Right cardiac atrium (tissue), 5 donors: Measurements from ENCODE around the gene DDX42. TPM values are rescaled to one million over a fixed set of nuclear protein-coding genes. Genes with fewer than 3 reads are reported as not detected.
"Not testable (repeated sequence)": the region's sequence is repeated elsewhere in the genome, so short reads cannot be mapped to it uniquely, and the experiment has no call there.

Source experiments
- ATAC-seq, 2 donors: fragments of 200-7000 bp; cut with Tn5 transposase; one replicate each; pipeline versions ENCODE4 v1.8.0 to v1.9.1; 2020; ENCODE audit warnings: moderate library complexity in 2 of 2, mild to moderate bottlenecking in 1 of 2
- DNase-seq, 3 donors: peaks; one replicate each; pipeline ENCODE4 v3.0.0-alpha.2; 2020
- H3K27ac ChIP-seq: one replicate; pipeline ENCODE4 v1.5.1; 2013; ENCODE audit warnings: mild to moderate bottlenecking, low read length, control low read depth, moderate library complexity
- H3K27me3 ChIP-seq: one replicate; pipeline ENCODE4 v1.6.1; 2013; ENCODE audit not compliant: control insufficient read depth, insufficient read depth
- H3K4me1 ChIP-seq: one replicate; pipeline ENCODE4 v1.6.1; 2013; ENCODE audit warnings: low read length; ENCODE audit not compliant: control insufficient read depth, insufficient read depth
- H3K4me3 ChIP-seq: one replicate; pipeline ENCODE4 v1.5.1; 2013; ENCODE audit warnings: low read length, control low read depth
- H3K9me3 ChIP-seq: one replicate; pipeline ENCODE4 v1.6.1; 2013; ENCODE audit warnings: low read length; ENCODE audit not compliant: control insufficient read depth
- WGBS: extraction: QIAGEN DNeasy Blood & Tissue Kit; methylation state at CpG from one replicate; pipeline ENCODE4 v1.1.7; 2013; 5-methylcytosine and 5-hydroxymethylcytosine counted together
- intact Hi-C, 4 donors: fragments of 100-400 bp; cut with DNase I; formaldehyde crosslinking; loops; one replicate each; pipeline versions ENCODE4 v1.11.0 to v1.14.0; 2022 to 2023
- polyA plus RNA-seq: library from polyadenylated mRNA; stranded (reverse); fragments of 200-250 nt; gene quantifications from one replicate; pipeline ENCODE4 v1.2.3, GENCODE V29; 2013
- total RNA-seq, 4 donors: library from RNA; stranded (reverse); fragmentation: NEBNext Ultra II Directional; extraction: Animal tissue kit (Norgen Biotek cat#: 25700); gene quantifications; one replicate each; pipeline ENCODE4 v1.2.1, GENCODE V29; 2021
- donor health status: healthy with polysubstance abuse.
- donor health status: DM: no; HTN: yes; CAD: no.
- donor health status: DM: no; HTN: no; CAD: no.
- donor health status: DM: no; HTN: yes; CAD: no; lungs with severe emphysema.
- donor health status: DM: yes; HTN: yes; CAD: no.

DDX42 gene
- total and polyA plus RNA-seq, 5 donors = 46.9 to 82.4 (median 57.8) TPM

DNA sequence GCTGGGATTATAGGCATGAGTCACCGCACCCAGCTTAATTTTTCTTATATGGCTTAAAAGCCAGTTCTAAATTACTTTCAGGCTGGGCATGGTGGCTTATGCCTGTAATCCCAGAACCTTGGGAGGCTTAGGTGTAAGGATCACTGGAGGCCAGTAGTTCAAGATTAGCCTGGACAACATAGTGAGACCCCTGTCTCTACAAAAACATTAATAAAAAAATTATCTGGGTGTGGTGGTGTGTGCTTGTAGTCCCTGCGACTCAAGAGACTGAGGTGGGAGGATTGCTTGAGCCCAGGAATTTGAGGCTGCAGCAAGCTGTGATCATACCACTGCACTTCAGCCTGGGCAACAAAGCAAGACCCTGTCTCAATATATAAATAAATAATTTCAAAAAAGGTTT, 79.3 kb downstream of the DDX42 start:
- no peak for DNase-seq
- no peak for ATAC-seq
- intact Hi-C loops = no loop called here
- H3K4me1 ChIP-seq = no peaks in the 10 kb centered on the region
- H3K4me3 ChIP-seq = no peak overlapping the region
- H3K27me3 ChIP-seq = no peaks in the 10 kb centered on the region
- WGBS = 94% methylated on average over 2 of the region's 2 CpGs
- H3K9me3 ChIP-seq = no peaks in the 10 kb centered on the region
- H3K27ac ChIP-seq = no peak overlapping the region

DNA sequence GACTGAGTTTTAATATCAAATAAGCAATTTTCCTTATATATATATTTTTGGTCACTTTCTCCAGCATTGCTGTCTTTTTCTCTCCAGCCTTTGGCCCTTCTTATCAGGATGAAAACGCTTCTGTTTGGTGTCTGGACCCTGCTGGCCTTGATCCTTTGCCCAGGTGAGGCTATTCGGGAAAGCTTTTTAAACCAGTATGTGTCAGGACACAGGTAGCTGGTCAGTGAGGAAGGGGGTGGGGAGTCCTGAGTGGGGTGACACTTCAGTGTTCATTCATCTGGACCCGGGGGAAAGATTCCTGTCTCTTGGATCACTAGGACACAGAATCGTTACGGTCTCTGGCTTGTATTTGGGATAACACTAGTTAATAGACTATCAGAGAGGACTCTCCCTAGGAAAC, 80.7 kb downstream of the DDX42 start:
- WGBS = 81% methylated on average over 5 of the region's 5 CpGs
- no peak for ATAC-seq
- Histone ChIP-seq H3K27ac (no peak overlapping the region), H3K27me3 (no peaks in the 10 kb centered on the region), H3K4me3 (no peak overlapping the region), H3K9me3 (no peaks in the 10 kb centered on the region), H3K4me1 (no peaks in the 10 kb centered on the region)
- DNase-seq = no peak
- intact Hi-C loops = no loop called here

DNA sequence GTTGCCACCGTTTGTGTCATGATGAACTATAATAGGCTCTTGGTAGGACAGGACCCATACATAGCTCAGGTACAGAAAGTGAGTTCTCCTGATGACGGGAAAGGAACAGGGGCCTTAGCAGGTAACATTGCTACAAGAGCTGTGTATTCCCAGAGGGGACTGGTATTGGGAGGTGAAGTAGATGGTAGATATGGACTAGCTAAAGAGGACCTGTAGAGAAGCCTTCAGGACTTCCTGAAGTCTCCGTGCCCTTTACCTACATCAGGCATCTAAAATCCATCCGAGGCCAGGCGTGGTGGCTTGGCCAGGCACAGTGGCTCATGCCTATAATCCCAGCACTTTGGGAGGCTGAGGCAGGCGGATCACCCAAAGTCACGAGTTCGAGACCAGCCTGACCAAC, 81.2 kb downstream of the DDX42 start:
- Histone ChIP-seq H3K27me3 (no peaks in the 10 kb centered on the region), H3K27ac (no peak overlapping the region), H3K9me3 (no peaks in the 10 kb centered on the region), H3K4me3 (no peak overlapping the region), H3K4me1 (no peaks in the 10 kb centered on the region)
- ATAC-seq = no peak
- intact Hi-C loops = no loop called here
- 90% methylated on average over 8 of the region's 8 CpGs for WGBS
- DNase-seq = no peak

DNA sequence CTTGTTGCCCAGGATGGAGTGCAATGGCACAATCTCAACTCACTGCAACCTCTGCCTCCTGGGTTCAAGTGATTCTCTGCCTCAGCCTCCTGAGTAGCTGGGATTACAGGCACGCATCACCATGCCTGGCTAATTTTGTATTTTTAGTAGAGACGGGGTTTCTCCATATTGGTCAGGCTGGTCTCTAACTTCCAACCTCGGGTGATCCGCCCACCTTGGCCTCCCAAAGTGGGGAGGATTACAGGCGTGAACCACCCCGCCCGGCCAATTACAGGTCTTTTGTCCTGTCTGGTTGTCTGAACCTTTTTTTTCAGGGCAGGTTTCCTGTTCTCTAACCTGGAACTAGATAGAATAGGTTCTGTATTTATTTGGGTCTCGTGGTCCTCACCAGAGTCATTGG, 82.5 kb downstream of the DDX42 start:
- H3K4me1 ChIP-seq, H3K27ac ChIP-seq, H3K27me3 ChIP-seq, ATAC-seq, DNase-seq, H3K9me3 ChIP-seq, intact Hi-C loops, H3K4me3 ChIP-seq: not testable (repeated sequence)
- WGBS = 95% methylated on average over 8 of the region's 8 CpGs

DNA sequence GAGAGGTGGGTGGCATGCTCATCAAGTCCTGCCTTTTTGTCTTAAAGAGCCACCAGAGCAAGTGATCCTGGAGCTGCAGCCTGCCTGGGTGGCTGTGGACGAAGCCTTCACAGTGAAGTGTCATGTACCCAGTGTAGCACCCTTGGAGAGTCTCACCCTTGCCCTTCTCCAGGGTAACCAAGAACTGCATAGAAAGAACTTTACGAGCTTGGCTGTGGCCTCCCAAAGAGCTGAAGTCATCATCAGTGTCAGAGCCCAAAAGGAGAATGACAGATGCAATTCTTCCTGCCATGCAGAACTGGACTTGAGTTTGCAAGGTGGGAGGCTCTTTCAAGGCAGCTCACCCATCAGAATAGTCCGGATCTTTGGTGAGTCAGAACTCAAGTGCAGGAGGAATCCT, 85.3 kb downstream of the DDX42 start:
- Histone ChIP-seq H3K9me3 (no peaks in the 10 kb centered on the region), H3K27me3 (no peaks in the 10 kb centered on the region), H3K4me3 (no peak overlapping the region), H3K27ac (no peak overlapping the region), H3K4me1 (no peaks in the 10 kb centered on the region)
- DNase-seq (no peak), ATAC-seq (no peak)
- 79% methylated on average over 3 of the region's 3 CpGs for WGBS
- intact Hi-C loops = no loop called here

DNA sequence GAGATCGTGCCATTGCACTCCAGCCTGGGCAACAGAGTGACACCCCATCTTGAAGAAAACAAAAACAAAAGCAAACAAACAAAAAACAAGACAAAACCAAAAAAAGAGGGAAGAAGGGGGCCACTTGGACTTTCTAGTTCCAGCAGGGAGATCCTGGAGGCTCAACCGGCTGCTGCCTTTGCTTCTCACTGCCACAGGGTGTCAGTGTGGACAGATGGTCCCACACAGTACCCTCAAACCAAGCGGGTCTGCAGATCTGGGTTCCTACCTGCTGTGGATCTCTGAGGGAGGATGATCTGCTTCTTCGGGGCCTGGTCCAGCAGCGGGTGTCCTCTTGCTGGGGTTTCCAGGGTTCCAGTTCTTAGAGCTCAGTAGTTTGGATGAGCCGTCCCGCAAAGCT, 92.7 kb downstream of the DDX42 start:
- WGBS = 81% methylated on average over 7 of the region's 7 CpGs
- intact Hi-C loops, H3K4me3 ChIP-seq, DNase-seq, H3K27me3 ChIP-seq, H3K27ac ChIP-seq, H3K9me3 ChIP-seq, H3K4me1 ChIP-seq: not testable (repeated sequence)
- peak; percentile 33 to 54 for ATAC-seq

Other genes starting within 250 kb of the DDX42 start
- gene DCAF7, start 223.7 kb upstream of the DDX42 start, total RNA-seq = 10 to 100 TPM; 45.0 to 57.3 (median 50.4) TPM
- 15.1 TPM for gene DCAF7, start 223.7 kb upstream of the DDX42 start, polyA plus RNA-seq
- gene TACO1, start 173.3 kb upstream of the DDX42 start, total RNA-seq = 10 to 100 TPM; 28.5 to 37.6 (median 34.5) TPM
- 47.0 TPM for gene TACO1, start 173.3 kb upstream of the DDX42 start, polyA plus RNA-seq
- 10 to 100 TPM; 47.1 to 51.0 (median 48.6) TPM for gene MAP3K3, start 151.8 kb upstream of the DDX42 start, total RNA-seq
- gene MAP3K3, start 151.8 kb upstream of the DDX42 start, polyA plus RNA-seq = 32.6 TPM
- 10 to 100 TPM in 1 of 4 donors, 1 to 10 TPM in 3; 7.9 to 13.8 (median 8.2) TPM for gene LIMD2, start 74.0 kb upstream of the DDX42 start, total RNA-seq
- 8.7 TPM for gene LIMD2, start 74.0 kb upstream of the DDX42 start, polyA plus RNA-seq
- 10 to 100 TPM; 24.2 to 26.8 (median 25.3) TPM for gene STRADA, start 32.4 kb upstream of the DDX42 start, total RNA-seq
- gene STRADA, start 32.4 kb upstream of the DDX42 start, polyA plus RNA-seq = 22.0 TPM
- 100 to 1,000 TPM in 2 of 4 donors, 10 to 100 TPM in 2; 90.0 to 122 (median 99.9) TPM for gene CCDC47, start 573 bp upstream of the DDX42 start, total RNA-seq
- 65.9 TPM for gene CCDC47, start 573 bp upstream of the DDX42 start, polyA plus RNA-seq
- gene PSMC5, start 53.3 kb downstream of the DDX42 start, total RNA-seq = 100 to 1,000 TPM; 141 to 159 (median 147) TPM
- 175 TPM for gene PSMC5, start 53.3 kb downstream of the DDX42 start, polyA plus RNA-seq
- gene FTSJ3, start 53.5 kb downstream of the DDX42 start, total RNA-seq = 10 to 100 TPM; 34.2 to 52.3 (median 38.2) TPM
- gene FTSJ3, start 53.5 kb downstream of the DDX42 start, polyA plus RNA-seq = 17.2 TPM
- gene SMARCD2, start 68.5 kb downstream of the DDX42 start, total RNA-seq = 10 to 100 TPM; 35.7 to 46.4 (median 37.4) TPM
- gene SMARCD2, start 68.5 kb downstream of the DDX42 start, polyA plus RNA-seq = 27.9 TPM
- not detected for gene CSH2, start 99.5 kb downstream of the DDX42 start, total RNA-seq
- not detected for gene CSH2, start 99.5 kb downstream of the DDX42 start, polyA plus RNA-seq
- not detected for gene GH2, start 107.8 kb downstream of the DDX42 start, total RNA-seq
- not detected for gene GH2, start 107.8 kb downstream of the DDX42 start, polyA plus RNA-seq
- not detected for gene CSH1, start 122.4 kb downstream of the DDX42 start, total RNA-seq
- not detected for gene CSH1, start 122.4 kb downstream of the DDX42 start, polyA plus RNA-seq
- gene CSHL1, start 137.1 kb downstream of the DDX42 start, total RNA-seq = not detected
- gene CSHL1, start 137.1 kb downstream of the DDX42 start, polyA plus RNA-seq = not detected
- not detected for gene GH1, start 144.7 kb downstream of the DDX42 start, total RNA-seq
- not detected for gene GH1, start 144.7 kb downstream of the DDX42 start, polyA plus RNA-seq
- gene CD79B, start 158.2 kb downstream of the DDX42 start, total RNA-seq = 1 to 10 TPM; 1.1 to 2.5 (median 2.1) TPM
- gene CD79B, start 158.2 kb downstream of the DDX42 start, polyA plus RNA-seq = 2.7 TPM
- 1 to 10 TPM; 1.7 to 5.8 (median 3.0) TPM for gene SCN4A, start 198.7 kb downstream of the DDX42 start, total RNA-seq
- gene SCN4A, start 198.7 kb downstream of the DDX42 start, polyA plus RNA-seq = 1.6 TPM
- gene PRR29, start 224.2 kb downstream of the DDX42 start, total RNA-seq = under 1 TPM in 3 of 4 donors, not detected in 1; 0.11 to 0.25 (median 0.15) TPM
- gene PRR29, start 224.2 kb downstream of the DDX42 start, polyA plus RNA-seq = 0.45 TPM
- 10 to 100 TPM; 17.6 to 31.7 (median 26.3) TPM for gene ICAM2, start 246.5 kb downstream of the DDX42 start, total RNA-seq
- gene ICAM2, start 246.5 kb downstream of the DDX42 start, polyA plus RNA-seq = 50.3 TPM